ENCODE results near the gene GPATCH2L.

Gene GPATCH2L

GRCh38 chr14:76113691-76114090 is 38.0 kb upstream of the GPATCH2L start:
- H3K36me3 ChIP-seq = no peaks in the 10 kb centered on the region
- no peak overlapping the region for H3K27ac ChIP-seq
- no peaks in the 10 kb centered on the region for H3K9me3 ChIP-seq
- peaks cover 18% of the 10 kb centered on the region for H3K27me3 ChIP-seq
- TF ChIP-seq CTCF (IDR thresholded peaks at IDR 0.05) = no peak
- no peaks in the 10 kb centered on the region for H3K4me1 ChIP-seq (ENCODE audit: control insufficient read depth in 1 of 2, insufficient read depth in 1 of 2, low read depth in 1 of 2, low read length in 1 of 2)
- H3K4me3 ChIP-seq (ENCODE audit: low read depth in 1 of 2, low read length in 1 of 2) = no peak overlapping the region

GRCh38 chr14:76115010-76115422 is 36.7 kb upstream of the GPATCH2L start:
- Histone ChIP-seq H3K36me3 (no peaks in the 10 kb centered on the region), H3K27me3 (peaks cover 18% of the 10 kb centered on the region), H3K4me1 (ENCODE audit: control insufficient read depth in 1 of 2, insufficient read depth in 1 of 2, low read depth in 1 of 2, low read length in 1 of 2) (no peaks in the 10 kb centered on the region), H3K27ac (no peak overlapping the region), H3K9me3 (no peaks in the 10 kb centered on the region), H3K4me3 (ENCODE audit: low read depth in 1 of 2, low read length in 1 of 2) (no peak overlapping the region)
- TF ChIP-seq CTCF (IDR thresholded peaks at IDR 0.05) = no peak

GRCh38 chr14:76117789-76118484 is 33.8 kb upstream of the GPATCH2L start:
- Histone ChIP-seq H3K9me3 (no peaks in the 10 kb centered on the region), H3K36me3 (no peaks in the 10 kb centered on the region), H3K27me3 (peaks cover 15% of the 10 kb centered on the region), H3K4me3 (ENCODE audit: low read depth in 1 of 2, low read length in 1 of 2) (no peak overlapping the region), H3K4me1 (ENCODE audit: control insufficient read depth in 1 of 2, insufficient read depth in 1 of 2, low read depth in 1 of 2, low read length in 1 of 2) (no peaks in the 10 kb centered on the region), H3K27ac (no peak overlapping the region)
- TF ChIP-seq CTCF (IDR thresholded peaks at IDR 0.05) = no peak

- H3K27me3 ChIP-seq = peaks cover 9% of the 10 kb centered on the region
- H3K27ac ChIP-seq = no peak overlapping the region
- H3K36me3 ChIP-seq = no peaks in the 10 kb centered on the region
- no peaks in the 10 kb centered on the region for H3K9me3 ChIP-seq
- no peaks in the 10 kb centered on the region for H3K4me1 ChIP-seq (ENCODE audit: control insufficient read depth in 1 of 2, insufficient read depth in 1 of 2, low read depth in 1 of 2, low read length in 1 of 2)
- H3K4me3 ChIP-seq (ENCODE audit: low read depth in 1 of 2, low read length in 1 of 2) = no peak overlapping the region
- no peak for TF ChIP-seq CTCF (IDR thresholded peaks at IDR 0.05)
These were observed 33.1 kb upstream of the GPATCH2L start for GRCh38 chr14:76118594-76118993.

GRCh38 chr14:76121089-76121748 is 30.5 kb upstream of the GPATCH2L start:
- H3K27me3 ChIP-seq = peaks cover 15% of the 10 kb centered on the region
- TF ChIP-seq CTCF (IDR thresholded peaks at IDR 0.05) = no peak
- no peak overlapping the region for H3K4me3 ChIP-seq (ENCODE audit: low read depth in 1 of 2, low read length in 1 of 2)

More at GRCh38 chr14:76121089-76121748, 30.5 kb upstream of the GPATCH2L start:
- Histone ChIP-seq H3K27ac (no peak overlapping the region), H3K36me3 (no peaks in the 10 kb centered on the region), H3K4me1 (ENCODE audit: control insufficient read depth in 1 of 2, insufficient read depth in 1 of 2, low read depth in 1 of 2, low read length in 1 of 2) (no peaks in the 10 kb centered on the region), H3K9me3 (no peaks in the 10 kb centered on the region)

Measured in neutrophil (primary cell).